OCI-LY3 (cell line): ENCODE results near the gene ABTB2.

Experiments
- EZH2phosphoT487 ChIP-seq: fragments of 200-600 bp; shearing (Covaris generic); IDR thresholded peaks from 2 replicates; pipeline ENCODE4 v1.6.1; 2018; ENCODE audit warnings: antibody characterized with exemption, mixed run types, low read depth
- TF ChIP-seq, protein P1 (sequence below): fragments of 200-600, 300-600 bp; sonication (generic); IDR thresholded peaks from 2 replicates; pipeline ENCODE4 v1.5.1; 2014; ENCODE audit warnings: antibody characterized with exemption, low read length, low read depth

DNA sequence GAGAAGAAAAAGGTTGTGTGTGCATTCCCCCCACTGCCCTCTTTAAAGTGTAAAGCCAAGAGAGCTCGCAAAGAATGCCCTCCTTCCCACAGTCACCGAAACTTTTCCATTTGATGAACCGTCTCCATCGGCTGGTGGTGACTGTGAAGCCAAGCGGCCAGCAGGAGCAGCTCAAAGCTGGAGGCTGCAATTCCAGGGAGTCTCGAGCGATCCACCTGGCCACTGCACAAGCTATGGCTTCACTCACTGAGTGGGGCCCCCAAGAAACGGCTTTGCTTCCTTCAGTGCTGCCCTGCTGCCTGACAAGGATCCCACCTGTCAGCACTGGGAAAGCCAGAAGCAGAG, 117.7 kb downstream of the ABTB2 start:
- TF ChIP-seq, protein P1, sequence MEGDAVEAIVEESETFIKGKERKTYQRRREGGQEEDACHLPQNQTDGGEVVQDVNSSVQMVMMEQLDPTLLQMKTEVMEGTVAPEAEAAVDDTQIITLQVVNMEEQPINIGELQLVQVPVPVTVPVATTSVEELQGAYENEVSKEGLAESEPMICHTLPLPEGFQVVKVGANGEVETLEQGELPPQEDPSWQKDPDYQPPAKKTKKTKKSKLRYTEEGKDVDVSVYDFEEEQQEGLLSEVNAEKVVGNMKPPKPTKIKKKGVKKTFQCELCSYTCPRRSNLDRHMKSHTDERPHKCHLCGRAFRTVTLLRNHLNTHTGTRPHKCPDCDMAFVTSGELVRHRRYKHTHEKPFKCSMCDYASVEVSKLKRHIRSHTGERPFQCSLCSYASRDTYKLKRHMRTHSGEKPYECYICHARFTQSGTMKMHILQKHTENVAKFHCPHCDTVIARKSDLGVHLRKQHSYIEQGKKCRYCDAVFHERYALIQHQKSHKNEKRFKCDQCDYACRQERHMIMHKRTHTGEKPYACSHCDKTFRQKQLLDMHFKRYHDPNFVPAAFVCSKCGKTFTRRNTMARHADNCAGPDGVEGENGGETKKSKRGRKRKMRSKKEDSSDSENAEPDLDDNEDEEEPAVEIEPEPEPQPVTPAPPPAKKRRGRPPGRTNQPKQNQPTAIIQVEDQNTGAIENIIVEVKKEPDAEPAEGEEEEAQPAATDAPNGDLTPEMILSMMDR: no peak
- no peak for TF ChIP-seq EZH2phosphoT487
